GM19099 (cell line): ENCODE measurements around the gene NRL.

Source experiments
- POLR2A ChIP-seq: IDR thresholded peaks from 3 replicates; pipeline ENCODE4 v1.6.1; 2011; ENCODE audit warnings: low read depth; ENCODE audit not compliant: insufficient read length; ENCODE audit errors: extremely low read depth

NRL gene

GRCh38 chr14:24135834-24136683 is 21.3 kb upstream of the NRL start, which contains the start of gene PSME1:
PSME1 (plus strand) TSS chr14:24136194; CDS start chr14:24136263, 69 bp downstream.
- peak; percentile 79 for TF ChIP-seq POLR2A

- TF ChIP-seq POLR2A, result no peak
Observed at GRCh38 chr14:24135584-24135833, 20.8 kb upstream of the NRL start.

DNA sequence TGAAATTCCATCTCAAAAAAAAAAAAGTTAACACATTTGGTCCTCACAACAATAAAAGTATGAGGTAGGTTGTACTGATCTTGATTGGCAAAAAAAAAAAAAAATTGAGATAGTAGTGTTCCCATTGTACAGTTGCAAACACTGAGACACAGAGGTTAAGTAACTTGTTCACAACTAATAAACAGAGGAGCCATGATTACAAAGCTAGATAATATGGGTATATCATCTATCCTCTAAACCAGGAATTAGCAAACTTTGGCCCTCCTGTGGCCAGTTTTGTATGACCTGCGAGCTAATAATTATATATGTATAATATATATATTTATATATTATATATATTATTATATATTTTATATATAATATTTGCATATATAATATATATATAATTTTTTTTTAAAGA is 19.0 kb upstream of the NRL start:
- TF ChIP-seq POLR2A, result no peak

- no peak for TF ChIP-seq POLR2A
Observed at GRCh38 chr14:24132976-24133375, 18.2 kb upstream of the NRL start.

DNA sequence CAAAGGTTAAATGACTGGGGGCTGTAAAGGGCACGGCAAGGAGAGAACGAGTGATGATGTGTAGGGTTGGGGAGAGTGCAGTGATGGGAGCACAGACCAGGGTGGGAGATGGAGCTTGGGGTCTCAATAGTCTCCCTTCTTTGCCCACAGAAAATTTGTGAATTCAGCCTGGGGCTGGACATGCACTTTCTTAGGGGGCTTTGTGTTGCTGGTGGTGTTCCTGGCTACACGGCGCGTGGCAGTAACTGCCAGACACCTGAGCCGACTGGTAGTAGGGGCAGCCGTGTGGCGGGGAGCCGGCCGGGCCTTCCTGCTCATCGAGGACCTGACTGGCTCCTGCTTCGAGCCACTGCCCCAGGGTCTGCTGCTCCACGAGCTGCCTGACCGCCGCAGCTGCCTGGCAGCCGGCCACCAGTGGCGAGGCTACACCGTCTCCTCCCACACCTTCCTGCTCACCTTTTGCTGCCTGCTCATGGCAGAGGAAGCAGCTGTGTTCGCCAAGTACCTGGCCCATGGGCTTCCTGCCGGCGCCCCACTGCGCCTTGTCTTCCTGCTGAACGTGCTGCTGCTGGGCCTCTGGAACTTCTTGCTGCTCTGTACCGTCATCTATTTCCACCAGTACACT is 17.4 kb upstream of the NRL start:
- TF ChIP-seq POLR2A, result no peak

GRCh38 chr14:24131549-24131966 is 16.8 kb upstream of the NRL start:
- TF ChIP-seq POLR2A, result no peak

DNA sequence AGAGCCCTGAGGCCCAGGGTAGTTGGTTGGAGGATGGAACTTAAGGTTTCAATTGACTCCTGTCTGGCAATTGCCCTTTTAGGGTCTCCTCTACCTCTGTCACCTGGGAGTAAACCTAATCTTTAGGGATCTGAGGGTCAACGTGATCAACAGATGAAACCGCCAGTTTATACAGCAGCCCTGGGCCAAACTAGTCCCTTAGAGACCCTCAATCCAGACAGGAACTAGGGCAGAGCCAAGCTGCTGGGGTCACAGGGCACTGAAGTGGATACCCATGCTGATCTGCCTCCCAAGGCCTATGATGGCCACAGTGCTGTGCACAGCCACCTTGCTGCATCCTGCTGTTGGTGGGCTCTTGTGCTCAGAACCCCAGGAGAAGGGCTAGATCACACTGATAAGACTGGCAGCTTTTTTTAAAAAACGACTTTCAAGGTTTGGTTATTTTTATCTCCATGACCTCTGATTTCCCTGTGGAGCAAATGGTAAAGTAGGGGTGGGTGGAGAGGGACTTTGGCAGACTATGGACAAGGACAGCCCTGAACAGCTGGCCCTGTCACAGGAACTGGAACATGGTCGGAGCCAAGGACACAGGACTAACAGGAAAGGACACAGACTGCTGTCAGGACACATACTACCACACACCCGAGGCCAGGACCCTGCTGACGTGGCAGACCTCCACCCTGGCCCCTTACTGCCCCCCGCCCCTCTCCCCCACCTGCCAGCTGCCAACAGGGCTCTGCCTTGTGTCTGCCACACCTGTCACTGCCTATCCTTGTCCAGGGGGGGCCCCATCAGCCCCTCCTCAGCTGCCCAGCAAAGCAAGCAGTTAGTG is 16.2 kb upstream of the NRL start:
- no peak for TF ChIP-seq POLR2A

GRCh38 chr14:24130380-24130716 is 15.6 kb upstream of the NRL start, which contains the start of gene FITM1:
FITM1 (plus strand) TSS chr14:24130659; CDS start chr14:24131564, 905 bp downstream.
- no peak for TF ChIP-seq POLR2A

DNA sequence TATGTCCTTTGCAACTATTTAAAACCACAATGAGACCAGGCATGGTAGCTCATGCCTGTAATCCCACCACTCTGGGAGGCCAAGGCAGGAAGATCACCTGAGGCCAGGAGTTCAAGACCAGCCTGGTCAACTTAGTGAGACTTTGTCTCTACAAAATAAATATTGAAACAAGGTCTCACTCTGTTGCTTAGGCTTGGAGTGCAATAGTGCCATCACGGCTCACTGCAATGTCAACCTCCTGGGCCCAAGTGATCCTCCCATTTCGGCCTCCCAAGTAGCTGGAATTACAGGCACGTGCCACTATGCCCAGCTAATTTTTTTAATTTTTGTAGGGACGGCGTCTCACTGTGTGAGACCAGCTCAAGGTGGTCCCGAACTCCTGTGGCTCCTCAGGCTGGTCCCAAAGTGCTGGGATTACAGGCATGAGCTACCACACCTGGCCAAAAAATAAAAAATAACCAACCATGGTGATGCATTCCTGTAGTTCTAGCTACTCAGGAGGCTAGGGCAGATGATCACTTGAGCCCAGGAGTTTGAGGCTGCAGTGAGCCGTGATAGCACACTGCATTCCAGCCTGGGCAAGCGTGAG is 14.8 kb upstream of the NRL start:
- no peak for TF ChIP-seq POLR2A

GRCh38 chr14:24127673-24128072 is 12.9 kb upstream of the NRL start:
- TF ChIP-seq POLR2A, result no peak

GRCh38 chr14:24126939-24127338 is 12.2 kb upstream of the NRL start:
- TF ChIP-seq POLR2A, result no peak

DNA sequence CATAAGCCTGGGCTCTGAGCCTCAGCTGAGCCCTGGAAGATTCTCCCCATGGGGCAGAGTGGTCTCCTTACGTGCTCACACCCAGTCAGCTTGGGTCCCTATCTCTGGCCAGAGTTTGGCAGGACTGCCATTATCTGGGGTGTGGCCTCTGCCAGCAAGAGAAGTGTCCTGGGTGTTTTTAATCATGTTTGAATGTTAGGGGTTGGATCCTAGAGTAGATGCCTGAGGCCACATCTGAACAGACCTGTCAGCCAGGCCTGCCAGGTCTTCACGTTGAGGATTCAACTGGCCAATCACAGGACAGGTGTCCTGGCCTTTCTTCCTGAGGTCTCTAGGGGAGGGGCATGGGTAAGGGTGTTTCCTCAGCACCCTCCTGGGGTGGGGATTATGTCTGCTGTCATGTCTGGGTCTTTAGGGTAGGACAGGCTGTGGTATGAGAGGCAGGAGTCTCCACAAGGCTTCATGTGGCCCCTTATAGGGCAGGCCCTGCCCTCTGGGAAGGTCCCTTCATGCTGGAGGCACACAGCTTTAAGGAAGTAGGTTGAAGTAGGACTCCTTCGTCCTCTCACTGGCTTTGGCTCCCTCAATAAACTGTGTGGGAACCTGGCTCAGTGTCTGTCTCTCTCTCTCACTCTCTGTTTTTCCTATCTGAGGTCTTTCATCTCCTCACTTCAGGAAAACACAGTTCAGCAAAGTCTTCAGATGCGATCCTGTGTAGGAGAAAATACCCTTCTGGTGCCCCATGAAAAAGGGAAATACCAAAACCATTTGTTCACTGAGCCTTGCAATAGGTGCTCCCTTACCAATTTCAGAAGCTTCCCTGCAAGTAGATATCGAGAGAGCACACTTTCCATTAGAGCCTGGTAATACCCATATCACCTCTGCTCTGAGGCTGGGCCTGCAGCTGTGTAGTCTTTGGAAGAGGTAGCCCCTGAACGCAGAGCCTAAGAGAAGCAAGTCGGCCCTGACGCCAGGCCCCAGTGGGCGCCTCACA is 9.0 kb upstream of the NRL start:
- peak; percentile 25 for TF ChIP-seq POLR2A

DNA sequence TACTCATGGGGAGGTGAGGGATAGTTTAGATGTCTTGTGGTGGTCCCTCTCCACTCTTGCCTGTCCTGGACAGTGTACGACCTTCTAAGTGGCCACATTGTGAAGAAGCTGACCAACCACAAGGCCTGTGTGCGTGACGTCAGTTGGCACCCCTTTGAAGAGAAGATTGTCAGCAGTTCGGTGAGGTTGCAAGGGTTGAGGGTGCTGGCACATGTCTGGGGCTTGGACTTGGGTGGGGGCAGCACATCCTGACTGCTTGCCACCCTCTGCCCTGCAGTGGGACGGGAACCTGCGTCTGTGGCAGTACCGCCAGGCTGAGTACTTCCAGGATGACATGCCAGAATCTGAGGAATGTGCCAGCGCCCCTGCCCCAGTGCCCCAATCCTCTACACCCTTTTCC is 8.1 kb upstream of the NRL start:
- TF ChIP-seq POLR2A, result no peak

DNA sequence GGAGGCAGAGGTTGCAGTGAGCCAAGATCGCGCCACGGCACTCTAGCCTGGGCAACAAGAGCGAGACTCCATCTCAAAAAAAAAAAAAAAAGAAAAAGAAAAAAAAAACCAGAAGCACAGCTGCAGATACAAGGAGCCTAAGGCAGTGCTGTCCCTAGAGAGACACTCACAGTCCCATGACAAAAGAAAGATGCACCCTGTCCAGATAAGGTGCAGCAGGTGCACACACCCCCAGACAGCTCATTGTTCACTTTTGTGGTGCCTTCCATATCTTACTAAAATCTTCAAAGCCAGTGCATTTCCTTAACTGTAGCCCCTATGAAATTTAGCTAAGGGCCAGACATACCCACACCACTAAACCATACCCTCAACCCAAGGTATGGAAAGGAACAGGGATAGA is 7.7 kb upstream of the NRL start:
- TF ChIP-seq POLR2A, result no peak
